HepG2 (cell line): ENCODE results near the gene LRRC17. TPM values are rescaled to one million over a fixed set of nuclear protein-coding genes. Genes with fewer than 3 reads are reported as not detected.
A peak's percentile ranks its signal among the peaks of the same experiment; 100 is the strongest.

ENCODE experiments used
- ATF7-NPFF ChIP-seq: sonication (generic); formaldehyde crosslinking; IDR thresholded peaks from 2 replicates; pipeline ENCODE4 v1.8.1; 2023; ENCODE audit warnings: mild to moderate bottlenecking, low read depth, missing genetic modification reagents, moderate library complexity
- BRCA1 ChIP-seq: sonication (generic); formaldehyde crosslinking; IDR thresholded peaks from 2 replicates; pipeline ENCODE4 v1.4.0; 2020; ENCODE audit warnings: missing genetic modification reagents
- CTCF ChIP-seq: sonication (generic); formaldehyde crosslinking; IDR thresholded peaks from 2 replicates; pipeline ENCODE4 v1.5.0; 2020; ENCODE audit warnings: mild to moderate bottlenecking, missing genetic modification reagents, moderate library complexity
- NRL ChIP-seq: sonication (generic); formaldehyde crosslinking; IDR thresholded peaks from 2 replicates; pipeline ENCODE4 v1.5.0; 2020; ENCODE audit warnings: missing genetic modification reagents, mild to moderate bottlenecking, moderate library complexity, borderline replicate concordance
- PAX8 ChIP-seq: sonication (generic); formaldehyde crosslinking; IDR thresholded peaks from 2 replicates; pipeline ENCODE4 v1.8.0; 2022; ENCODE audit warnings: mild to moderate bottlenecking, missing genetic modification reagents, borderline replicate concordance
- PLSCR1 ChIP-seq: sonication (generic); formaldehyde crosslinking; IDR thresholded peaks from 2 replicates; pipeline ENCODE4 v1.5.0; 2020; ENCODE audit warnings: missing genetic modification reagents, mild to moderate bottlenecking, borderline replicate concordance
- RARA ChIP-seq: IDR thresholded peaks from 2 replicates; pipeline ENCODE4 v1.6.1; 2016; ENCODE audit warnings: missing genetic modification reagents, missing compliant biosample characterization
- SAFB2 ChIP-seq: sonication (generic); formaldehyde crosslinking; IDR thresholded peaks from 2 replicates; pipeline ENCODE4 v1.5.1; 2020; ENCODE audit warnings: missing genetic modification reagents, low read depth, mild to moderate bottlenecking, borderline replicate concordance
- SP2 ChIP-seq: sonication (generic); formaldehyde crosslinking; IDR thresholded peaks from 2 replicates; pipeline ENCODE4 v1.5.1; 2020; ENCODE audit warnings: mild to moderate bottlenecking, missing genetic modification reagents
- SRSF9 ChIP-seq: fragments of 200-400 bp; formaldehyde crosslinking; IDR thresholded peaks from 2 replicates; pipeline ENCODE4 v1.6.1; 2018; ENCODE audit warnings: borderline replicate concordance, mild to moderate bottlenecking, low read depth, low read length; ENCODE audit not compliant: insufficient read depth, poor library complexity, severe bottlenecking
- SYNCRIP ChIP-seq: fragments of 200-400 bp; formaldehyde crosslinking; IDR thresholded peaks from 2 replicates; pipeline ENCODE4 v1.6.1; 2018; ENCODE audit warnings: mild to moderate bottlenecking, low read depth, low read length; ENCODE audit not compliant: insufficient read depth
- TBX3 ChIP-seq: fragments of 450-650 bp; IDR thresholded peaks from 2 replicates; pipeline ENCODE4 v1.6.1; 2017; ENCODE audit warnings: antibody characterized with exemption, mild to moderate bottlenecking, inconsistent platforms, borderline replicate concordance
- ZBTB39 ChIP-seq: sonication (generic); formaldehyde crosslinking; IDR thresholded peaks from 2 replicates; pipeline ENCODE4 v1.5.0; 2020; ENCODE audit warnings: missing genetic modification reagents
- ZNF101 ChIP-seq: sonication (generic); formaldehyde crosslinking; IDR thresholded peaks from 2 replicates; pipeline ENCODE4 v1.4.0; 2020; ENCODE audit warnings: mild to moderate bottlenecking, low read depth, missing genetic modification reagents, borderline replicate concordance
- polyA plus RNA-seq, 8 experiments: library from polyadenylated mRNA; depleted of rRNA in 3 of 8; stranded (reverse) in 7 of 8; unstranded in 1 of 8; fragments of >200 nt; fragmentation: Illumina TruSeq in 4 of 8; extraction: Trizol in 4 of 8; gene quantifications; 2 replicates each; pipeline versions ENCODE4 v1.2.1 to v1.2.3, GENCODE V29; 2011 to 2016; ENCODE audit warnings: low read depth in 4 of 8, missing spikeins in 1 of 8, mixed read lengths in 1 of 8; ENCODE audit not compliant: insufficient read depth in 1 of 8
- total RNA-seq, 5 experiments: library from RNA; depleted of rRNA; stranded (reverse); fragments of >200 nt; fragmentation: Illumina TruSeq; extraction: Trizol; gene quantifications; 2 replicates each; pipeline ENCODE4 v1.2.3, GENCODE V29; 2016; ENCODE audit warnings: low read depth in 1 of 5
- TF ChIP-seq, protein P1 (sequence below): sonication (generic); formaldehyde crosslinking; IDR thresholded peaks from 2 replicates; pipeline ENCODE4 v1.9.0; 2021; ENCODE audit warnings: missing genetic modification reagents, borderline replicate concordance
- TF ChIP-seq, protein P2 (sequence below): sonication (generic); formaldehyde crosslinking; IDR thresholded peaks from 2 replicates; pipeline ENCODE4 v1.4.0; 2020; ENCODE audit warnings: mild to moderate bottlenecking, missing genetic modification reagents
- TF ChIP-seq, protein P3 (sequence below), 2 experiments: sonication (generic) in 1 of 2; formaldehyde crosslinking in 1 of 2; IDR thresholded peaks; 2 replicates each; pipeline versions ENCODE4 v1.4.0 to v1.6.1; 2018 to 2020; ENCODE audit warnings: missing genetic modification reagents in 2 of 2, borderline replicate concordance in 1 of 2, low read depth in 1 of 2, mild to moderate bottlenecking in 1 of 2, missing biosample characterization in 1 of 2
- TF ChIP-seq, protein P4 (sequence below): sonication (generic); formaldehyde crosslinking; IDR thresholded peaks from 2 replicates; pipeline ENCODE4 v1.5.1; 2020; ENCODE audit warnings: mild to moderate bottlenecking, missing genetic modification reagents, borderline replicate concordance

Gene LRRC17
- total and polyA plus RNA-seq, 2 of the 13 experiments (the other 11 are each of a cell fraction or from before 2014, with no cell fraction given): 0.20 to 0.66 TPM

DNA sequence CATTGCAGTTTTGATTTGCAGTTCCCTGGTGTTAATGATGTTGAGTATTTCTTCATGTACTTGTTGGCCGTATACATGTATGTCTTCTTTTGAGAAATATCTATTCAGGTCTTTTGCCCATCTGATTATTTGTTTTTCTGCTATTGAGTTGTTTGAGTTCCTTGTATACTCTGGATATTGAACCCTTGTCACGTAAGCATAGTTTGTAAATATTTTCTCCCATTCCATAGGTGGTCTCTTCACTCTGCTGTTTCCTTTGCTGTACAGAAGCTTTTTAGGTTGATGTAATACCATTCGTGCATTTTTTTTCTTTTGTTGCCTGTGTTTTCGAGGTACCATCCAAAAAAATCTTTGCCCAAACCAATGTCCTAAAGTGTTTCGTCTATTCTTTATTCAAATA lies 43.6 kb upstream of the LRRC17 start (continued):
- TF ChIP-seq CTCF (CRISPR knock-in tag) (no peak), BRCA1 (CRISPR knock-in tag) (no peak), SAFB2 (no peak), ZNF101 (CRISPR knock-in tag) (no peak), NRL (no peak), RARA (CRISPR knock-in tag) (peak; percentile 76), SYNCRIP (no peak), SRSF9 (no peak), ZBTB39 (CRISPR knock-in tag) (no peak), TBX3 (peak; percentile 76; the same call in 1 of the 2 replicates), PLSCR1 (no peak), PAX8 (CRISPR knock-in tag) (no peak), ATF7-NPFF (no peak), SP2 (CRISPR knock-in tag) (no peak)
- TF ChIP-seq, protein P1, sequence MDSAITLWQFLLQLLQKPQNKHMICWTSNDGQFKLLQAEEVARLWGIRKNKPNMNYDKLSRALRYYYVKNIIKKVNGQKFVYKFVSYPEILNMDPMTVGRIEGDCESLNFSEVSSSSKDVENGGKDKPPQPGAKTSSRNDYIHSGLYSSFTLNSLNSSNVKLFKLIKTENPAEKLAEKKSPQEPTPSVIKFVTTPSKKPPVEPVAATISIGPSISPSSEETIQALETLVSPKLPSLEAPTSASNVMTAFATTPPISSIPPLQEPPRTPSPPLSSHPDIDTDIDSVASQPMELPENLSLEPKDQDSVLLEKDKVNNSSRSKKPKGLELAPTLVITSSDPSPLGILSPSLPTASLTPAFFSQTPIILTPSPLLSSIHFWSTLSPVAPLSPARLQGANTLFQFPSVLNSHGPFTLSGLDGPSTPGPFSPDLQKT (CRISPR knock-in tag): no peak
- TF ChIP-seq, protein P2, sequence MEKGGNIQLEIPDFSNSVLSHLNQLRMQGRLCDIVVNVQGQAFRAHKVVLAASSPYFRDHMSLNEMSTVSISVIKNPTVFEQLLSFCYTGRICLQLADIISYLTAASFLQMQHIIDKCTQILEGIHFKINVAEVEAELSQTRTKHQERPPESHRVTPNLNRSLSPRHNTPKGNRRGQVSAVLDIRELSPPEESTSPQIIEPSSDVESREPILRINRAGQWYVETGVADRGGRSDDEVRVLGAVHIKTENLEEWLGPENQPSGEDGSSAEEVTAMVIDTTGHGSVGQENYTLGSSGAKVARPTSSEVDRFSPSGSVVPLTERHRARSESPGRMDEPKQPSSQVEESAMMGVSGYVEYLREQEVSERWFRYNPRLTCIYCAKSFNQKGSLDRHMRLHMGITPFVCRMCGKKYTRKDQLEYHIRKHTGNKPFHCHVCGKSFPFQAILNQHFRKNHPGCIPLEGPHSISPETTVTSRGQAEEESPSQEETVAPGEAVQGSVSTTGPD (CRISPR knock-in tag): no peak
- TF ChIP-seq, protein P3, sequence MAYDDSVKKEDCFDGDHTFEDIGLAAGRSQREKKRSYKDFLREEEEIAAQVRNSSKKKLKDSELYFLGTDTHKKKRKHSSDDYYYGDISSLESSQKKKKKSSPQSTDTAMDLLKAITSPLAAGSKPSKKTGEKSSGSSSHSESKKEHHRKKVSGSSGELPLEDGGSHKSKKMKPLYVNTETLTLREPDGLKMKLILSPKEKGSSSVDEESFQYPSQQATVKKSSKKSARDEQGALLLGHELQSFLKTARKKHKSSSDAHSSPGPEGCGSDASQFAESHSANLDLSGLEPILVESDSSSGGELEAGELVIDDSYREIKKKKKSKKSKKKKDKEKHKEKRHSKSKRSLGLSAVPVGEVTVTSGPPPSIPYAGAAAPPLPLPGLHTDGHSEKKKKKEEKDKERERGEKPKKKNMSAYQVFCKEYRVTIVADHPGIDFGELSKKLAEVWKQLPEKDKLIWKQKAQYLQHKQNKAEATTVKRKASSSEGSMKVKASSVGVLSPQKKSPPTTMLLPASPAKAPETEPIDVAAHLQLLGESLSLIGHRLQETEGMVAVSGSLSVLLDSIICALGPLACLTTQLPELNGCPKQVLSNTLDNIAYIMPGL (CRISPR knock-in tag; IDR thresholded peaks at IDR 0.05; ENCODE audit: borderline replicate concordance in 1 of 2, low read depth in 1 of 2): no peak
- TF ChIP-seq, protein P4, sequence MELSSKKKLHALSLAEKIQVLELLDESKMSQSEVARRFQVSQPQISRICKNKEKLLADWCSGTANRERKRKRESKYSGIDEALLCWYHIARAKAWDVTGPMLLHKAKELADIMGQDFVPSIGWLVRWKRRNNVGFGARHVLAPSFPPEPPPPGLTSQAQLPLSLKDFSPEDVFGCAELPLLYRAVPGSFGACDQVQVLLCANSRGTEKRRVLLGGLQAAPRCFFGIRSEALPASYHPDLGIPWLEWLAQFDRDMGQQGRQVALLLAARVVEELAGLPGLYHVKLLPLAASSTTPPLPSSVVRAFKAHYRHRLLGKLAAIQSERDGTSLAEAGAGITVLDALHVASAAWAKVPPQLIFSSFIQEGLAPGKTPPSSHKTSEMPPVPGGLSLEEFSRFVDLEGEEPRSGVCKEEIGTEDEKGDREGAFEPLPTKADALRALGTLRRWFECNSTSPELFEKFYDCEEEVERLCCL: no peak
